GM12865 (cell line): ENCODE measurements around the gene VTI1A.

Experiments used
- DNase-seq: peaks from one replicate; pipeline ENCODE4 v3.0.0; 2010; ENCODE audit warnings: low read depth
- H3K4me3 ChIP-seq: 2 replicates; pipeline ENCODE4 v1.5.1; 2011; ENCODE audit warnings: mild to moderate bottlenecking, low read depth, low read length, control low read depth
- TF ChIP-seq, protein P1 (sequence below): IDR thresholded peaks from 2 replicates; pipeline ENCODE4 v1.5.1; 2011; ENCODE audit warnings: low read length, control low read depth, low read depth, inconsistent platforms; ENCODE audit not compliant: insufficient read depth; ENCODE audit errors: missing control alignments

Gene VTI1A

DNA sequence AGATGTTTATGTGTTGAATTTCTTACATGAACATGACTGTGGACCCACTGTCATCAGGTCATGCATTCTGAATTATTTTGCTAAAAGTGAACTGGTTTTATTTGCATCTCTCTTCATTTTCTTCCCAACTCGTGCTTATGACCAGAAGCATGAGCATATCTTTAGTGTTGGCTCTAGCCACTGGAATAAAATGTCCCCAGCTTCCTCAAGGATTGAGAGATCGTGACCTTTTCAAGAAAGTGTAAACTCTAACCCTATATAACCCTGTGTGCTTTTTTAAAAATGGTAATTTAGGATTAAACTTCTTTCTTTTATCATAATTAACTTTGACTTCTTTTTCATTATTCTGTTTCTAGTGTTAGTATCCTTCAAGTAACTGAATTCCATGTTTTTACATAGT is 55.5 kb downstream of the VTI1A start:
- TF ChIP-seq, protein P1, sequence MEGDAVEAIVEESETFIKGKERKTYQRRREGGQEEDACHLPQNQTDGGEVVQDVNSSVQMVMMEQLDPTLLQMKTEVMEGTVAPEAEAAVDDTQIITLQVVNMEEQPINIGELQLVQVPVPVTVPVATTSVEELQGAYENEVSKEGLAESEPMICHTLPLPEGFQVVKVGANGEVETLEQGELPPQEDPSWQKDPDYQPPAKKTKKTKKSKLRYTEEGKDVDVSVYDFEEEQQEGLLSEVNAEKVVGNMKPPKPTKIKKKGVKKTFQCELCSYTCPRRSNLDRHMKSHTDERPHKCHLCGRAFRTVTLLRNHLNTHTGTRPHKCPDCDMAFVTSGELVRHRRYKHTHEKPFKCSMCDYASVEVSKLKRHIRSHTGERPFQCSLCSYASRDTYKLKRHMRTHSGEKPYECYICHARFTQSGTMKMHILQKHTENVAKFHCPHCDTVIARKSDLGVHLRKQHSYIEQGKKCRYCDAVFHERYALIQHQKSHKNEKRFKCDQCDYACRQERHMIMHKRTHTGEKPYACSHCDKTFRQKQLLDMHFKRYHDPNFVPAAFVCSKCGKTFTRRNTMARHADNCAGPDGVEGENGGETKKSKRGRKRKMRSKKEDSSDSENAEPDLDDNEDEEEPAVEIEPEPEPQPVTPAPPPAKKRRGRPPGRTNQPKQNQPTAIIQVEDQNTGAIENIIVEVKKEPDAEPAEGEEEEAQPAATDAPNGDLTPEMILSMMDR, result no peak
- no peak for DNase-seq
- H3K4me3 ChIP-seq, result no peak overlapping the region

DNA sequence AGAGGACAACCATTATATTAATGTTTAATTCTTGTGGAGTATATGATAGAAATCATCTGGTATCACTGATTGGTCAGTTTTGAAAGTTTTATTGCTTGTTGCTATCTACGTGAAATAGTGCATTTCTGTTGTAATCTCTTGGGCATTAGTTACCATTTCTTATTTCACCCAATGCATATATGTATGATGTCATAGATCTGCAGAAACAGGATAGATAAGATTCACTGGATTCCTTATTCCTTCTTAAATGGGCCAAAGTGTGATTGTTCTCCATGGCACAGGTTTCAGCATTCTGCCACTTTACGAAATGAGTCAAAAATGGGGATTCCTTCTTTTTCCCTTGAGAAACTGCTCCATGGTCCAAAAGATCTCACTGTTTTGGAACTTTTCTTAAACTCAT is 56.6 kb downstream of the VTI1A start:
- DNase-seq, result no peak
- TF ChIP-seq, protein P1, result no peak
- H3K4me3 ChIP-seq, result no peak overlapping the region

DNA sequence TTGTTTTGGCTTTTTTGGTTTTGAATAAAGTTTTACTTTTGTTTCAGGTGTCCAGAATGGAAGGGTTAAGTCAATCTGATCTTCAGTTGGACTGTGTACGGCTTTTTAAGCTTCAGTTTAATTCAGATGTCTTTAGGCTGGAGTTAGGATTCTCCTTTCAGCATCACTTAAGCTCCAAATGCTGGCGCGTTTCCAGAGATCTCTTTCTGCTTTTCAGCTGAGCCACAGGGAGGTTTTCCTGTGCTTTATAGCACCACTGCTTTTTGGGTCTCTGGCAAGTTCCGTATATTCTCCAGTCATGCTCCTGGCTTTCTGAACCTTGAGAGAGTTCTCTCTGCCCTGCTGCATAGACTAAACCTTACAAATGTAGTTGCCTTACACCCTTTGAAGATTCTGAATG is 60.0 kb downstream of the VTI1A start:
- TF ChIP-seq, protein P1, result no peak
- DNase-seq, result no peak
- no peak overlapping the region for H3K4me3 ChIP-seq

DNA sequence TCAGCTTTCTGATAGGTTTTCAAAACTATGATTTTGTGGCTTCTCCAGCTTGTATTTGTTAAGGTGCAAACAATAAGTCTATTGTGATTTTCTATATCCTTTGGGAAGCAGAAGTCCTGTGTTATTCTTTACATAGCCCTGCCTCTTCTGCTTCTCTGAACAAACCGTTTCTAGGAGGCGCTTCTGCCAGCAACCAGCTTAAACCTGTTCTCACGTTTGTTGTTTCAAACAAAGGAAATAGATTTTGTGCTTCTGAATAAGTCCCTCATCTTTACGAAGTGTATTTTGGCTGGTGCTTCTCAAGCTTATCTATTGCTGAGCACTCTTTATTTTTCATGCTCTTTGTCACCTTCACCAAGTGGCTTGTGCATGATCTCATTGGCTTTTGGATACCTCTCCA is 61.0 kb downstream of the VTI1A start:
- TF ChIP-seq, protein P1, result no peak
- no peak for DNase-seq

DNA sequence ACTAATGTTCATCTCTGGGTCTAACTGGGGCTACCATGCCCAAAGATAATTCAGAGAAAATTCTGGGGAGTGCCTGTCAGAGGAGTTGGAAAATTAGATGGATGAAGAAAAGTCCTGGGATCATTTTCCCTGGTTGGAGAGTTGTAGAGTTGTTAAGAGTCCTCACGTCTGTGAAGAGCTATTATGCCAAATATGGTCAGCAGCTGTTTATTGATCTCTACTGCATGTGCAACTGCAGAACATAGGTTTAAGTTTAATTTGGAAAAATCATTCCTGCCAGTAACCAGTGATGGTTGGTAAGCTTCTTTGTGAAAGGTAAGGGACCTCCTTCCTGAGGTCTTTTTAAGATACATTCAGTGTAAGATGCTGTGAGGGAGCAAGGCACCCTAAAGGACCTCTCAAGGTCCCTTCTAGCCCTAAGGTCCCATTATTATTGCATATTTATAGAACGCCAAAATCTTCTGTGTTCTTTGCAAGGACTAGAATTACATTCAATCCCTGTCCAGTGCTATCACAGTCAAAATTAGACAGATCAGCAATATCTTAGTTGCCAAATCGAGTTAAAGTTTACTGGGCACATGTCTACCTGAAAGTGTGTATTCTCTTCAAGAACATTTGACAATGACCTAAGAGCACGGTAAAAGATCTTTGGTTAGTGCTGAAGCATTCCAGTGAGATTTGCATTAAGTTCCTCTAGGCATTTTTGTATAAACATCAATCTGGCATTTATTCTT is 62.7 kb downstream of the VTI1A start:
- DNase-seq, result no peak
- no peak overlapping the region for H3K4me3 ChIP-seq
- TF ChIP-seq, protein P1, result no peak

More for the DNA sequence above, 61.0 kb downstream of the VTI1A start:
- no peak overlapping the region for H3K4me3 ChIP-seq

DNA sequence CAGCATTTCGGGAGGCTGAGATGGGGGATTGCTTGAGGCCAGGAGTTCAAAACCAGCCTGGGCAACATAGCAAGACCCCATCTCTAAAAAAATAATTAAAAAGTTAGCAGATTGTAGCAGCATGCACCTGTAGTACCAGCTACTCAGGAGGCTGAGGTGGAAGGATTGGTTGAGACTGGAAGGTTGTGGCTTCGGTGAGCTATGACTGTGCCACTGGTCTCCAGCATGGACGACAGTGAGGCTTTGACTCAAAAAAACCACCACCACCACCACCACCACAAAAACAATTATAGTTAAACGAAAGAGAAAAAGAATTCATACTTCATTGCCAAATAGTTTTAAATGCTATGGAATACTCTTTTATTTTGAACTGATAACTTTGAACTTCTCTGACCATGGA is 63.4 kb downstream of the VTI1A start:
- no peak for DNase-seq
- no peak overlapping the region for H3K4me3 ChIP-seq
- TF ChIP-seq, protein P1, result no peak

DNA sequence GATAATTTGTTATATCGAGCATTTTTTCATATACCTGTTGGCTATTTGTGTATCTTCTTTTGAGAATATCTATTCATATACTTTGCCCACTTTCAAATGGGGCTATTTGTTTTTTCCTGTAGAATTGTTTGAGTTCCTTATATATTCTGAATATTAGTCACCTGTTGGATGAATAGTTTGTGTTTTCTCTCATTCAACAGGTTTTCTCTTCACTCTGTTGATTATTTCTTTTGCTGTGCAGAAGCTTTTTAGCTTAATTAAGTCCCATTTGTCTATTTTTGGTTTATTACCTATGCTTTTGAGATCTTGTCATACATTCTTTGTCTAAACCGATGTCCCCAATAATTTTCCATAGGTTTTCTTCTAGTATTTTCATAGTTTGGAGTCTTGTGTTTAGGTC is 65.3 kb downstream of the VTI1A start:
- no peak overlapping the region for H3K4me3 ChIP-seq
- no peak for DNase-seq
- TF ChIP-seq, protein P1, result no peak
